Vagina (tissue), 2 donors: Measurements from ENCODE around the gene RFX7.

ENCODE experiments used
- CTCF ChIP-seq, 3 experiments: fragments of 450-650 bp in 2 of 3; fragments of 200-600 bp in 1 of 3; sonication (generic) in 1 of 3; IDR thresholded peaks; one replicate each; pipeline ENCODE4 v1.5.1; 2017 to 2019; ENCODE audit warnings: antibody characterized with exemption in 3 of 3, mild to moderate bottlenecking in 2 of 3, moderate library complexity in 2 of 3
- POLR2A ChIP-seq, 2 donors: fragments of 450-650 bp; IDR thresholded peaks; one replicate each; pipeline ENCODE4 v1.6.1; 2017; ENCODE audit warnings: antibody characterized with exemption in 2 of 2, mild to moderate bottlenecking in 2 of 2, moderate library complexity in 2 of 2
- POLR2AphosphoS5 ChIP-seq, 2 donors: sonication (generic); formaldehyde crosslinking; IDR thresholded peaks; one replicate each; pipeline ENCODE4 v1.9.0; 2017; ENCODE audit warnings: antibody characterized with exemption in 2 of 2, mild to moderate bottlenecking in 2 of 2, low read depth in 1 of 2; ENCODE audit not compliant: insufficient read depth in 1 of 2

GRCh38 chr15:56199038-56199437 lies 44.6 kb downstream of the RFX7 start:
- TF ChIP-seq POLR2AphosphoS5 (IDR thresholded peaks at IDR 0.05; ENCODE audit: insufficient read depth in 1 of 2, low read depth in 1 of 2) = no peak
- TF ChIP-seq CTCF (IDR thresholded peaks at IDR 0.05) = no peak
- no peak for TF ChIP-seq POLR2A (IDR thresholded peaks at IDR 0.05)
